Endothelial cell of umbilical vein (primary cell): Measurements from ENCODE around the gene LCLAT1. TPM values are rescaled to one million over a fixed set of nuclear protein-coding genes. Genes with fewer than 3 reads are reported as not detected.

ENCODE experiments used
- BruUV-seq: library from RNA; stranded (reverse); fragments of 400-500 nt; replicated peaks from 2 replicates; lab custom pipeline; 2021; lab: Mats Ljungman, UMichigan
- CTCF ChIA-PET: fragments of 300-600, 350-600 bp; sonication (Branson Sonifier 250); formaldehyde crosslinking; loops from one replicate; lab custom pipeline; 2021; ENCODE audit warnings: antibody characterized with exemption, inconsistent platforms; lab: Charles Lee
- POLR2A ChIA-PET: fragments of 300-600, 350-600 bp; sonication (Branson Sonifier 250); formaldehyde crosslinking; loops from one replicate; lab custom pipeline; 2021; ENCODE audit warnings: antibody characterized with exemption, inconsistent platforms; lab: Charles Lee
- DNase-seq: peaks from one replicate; pipeline ENCODE4 v3.0.0-alpha.2; 2011; ENCODE audit warnings: low read depth, low spot score
- FAIRE-seq: peaks from 2 replicates; lab custom pipeline; 2011; peaks lifted over from hg19 to GRCh38; lab: Jason Lieb, UNC
- H2AFZ ChIP-seq: 2 replicates; pipeline ENCODE4 v1.6.0; 2012; ENCODE audit warnings: low read depth, low read length, control low read depth, inconsistent platforms
- H3K27ac ChIP-seq: 2 replicates; pipeline ENCODE4 v1.5.1; 2011; ENCODE audit warnings: low read depth, mild to moderate bottlenecking, control low read depth, low read length, moderate library complexity; ENCODE audit not compliant: insufficient read depth
- H3K27me3 ChIP-seq, 2 experiments: 2 replicates each; pipeline versions ENCODE4 v1.6.0 to v1.6.1; 2011; ENCODE audit warnings: low read length in 2 of 2, mixed read lengths in 1 of 2; ENCODE audit not compliant: control insufficient read depth in 2 of 2, insufficient read depth in 2 of 2
- H3K36me3 ChIP-seq, 2 experiments: 2 replicates in 1 of 2; 3 replicates in 1 of 2; pipeline ENCODE4 v1.5.1; 2011; ENCODE audit warnings: low read length in 2 of 2, mild to moderate bottlenecking in 1 of 2, moderate library complexity in 1 of 2; ENCODE audit not compliant: control insufficient read depth in 2 of 2, insufficient read depth in 2 of 2; ENCODE audit errors: extremely low read depth in 1 of 2
- H3K4me1 ChIP-seq: 3 replicates; pipeline ENCODE4 v1.5.1; 2011; ENCODE audit warnings: mild to moderate bottlenecking, low read length; ENCODE audit not compliant: control insufficient read depth, insufficient read depth; ENCODE audit errors: extremely low read depth
- H3K4me2 ChIP-seq: 2 replicates; pipeline ENCODE4 v1.6.1; 2011; ENCODE audit warnings: low read length, control low read depth, mixed read lengths; ENCODE audit not compliant: insufficient read depth
- H3K4me3 ChIP-seq, 3 experiments: fragments of 200-600 bp in 1 of 3; sonication (generic), shearing (Covaris generic) in 1 of 3; replicated peaks in 1 of 3; 2 replicates each; pipeline ENCODE4 v1.5.1; 2011 to 2016; ENCODE audit warnings: control low read depth in 3 of 3, low read length in 3 of 3, mild to moderate bottlenecking in 2 of 3, inconsistent platforms in 1 of 3, low read depth in 1 of 3, moderate library complexity in 1 of 3; ENCODE audit not compliant: insufficient read depth in 1 of 3
- H3K79me2 ChIP-seq: 2 replicates; pipeline ENCODE4 v1.6.0; 2012; ENCODE audit warnings: low read length, inconsistent platforms; ENCODE audit not compliant: control insufficient read depth, insufficient read depth
- H3K9ac ChIP-seq: replicated peaks from 2 replicates; pipeline ENCODE3; 2011; ENCODE audit warnings: low read length, control low read depth; ENCODE audit not compliant: insufficient read depth; ENCODE audit errors: extremely low read depth
- H3K9me1 ChIP-seq: replicated peaks from 3 replicates; pipeline ENCODE4 v1.6.0; 2011; ENCODE audit warnings: mild to moderate bottlenecking, low read length; ENCODE audit not compliant: control insufficient read depth, insufficient read depth; ENCODE audit errors: extremely low read depth
- H3K9me3 ChIP-seq: replicated peaks from 2 replicates; pipeline ENCODE4 v1.5.1; 2012; ENCODE audit warnings: low read length, inconsistent platforms; ENCODE audit not compliant: control insufficient read depth, insufficient read depth
- H4K20me1 ChIP-seq: replicated peaks from 2 replicates; pipeline ENCODE3; 2011; ENCODE audit warnings: mild to moderate bottlenecking, low read length; ENCODE audit not compliant: control insufficient read depth, insufficient read depth; ENCODE audit errors: extremely low read depth
- CTCF ChIP-seq, 2 donors: IDR thresholded peaks; 1 replicate in 1 of 2; 2 replicates in 1 of 2; pipeline ENCODE4 v1.5.1; 2011; ENCODE audit warnings: low read length in 2 of 2, mild to moderate bottlenecking in 2 of 2, moderate library complexity in 2 of 2, control low read depth in 1 of 2, inconsistent platforms in 1 of 2, low read depth in 1 of 2; ENCODE audit not compliant: insufficient read depth in 1 of 2; ENCODE audit errors: extremely low read depth in 1 of 2
- EZH2 ChIP-seq: IDR thresholded peaks from 2 replicates; pipeline ENCODE4 v1.6.1; 2012; ENCODE audit warnings: borderline replicate concordance, low read depth, mild to moderate bottlenecking, moderate library complexity, low read length, inconsistent platforms; ENCODE audit not compliant: severe bottlenecking
- FOS ChIP-seq: IDR thresholded peaks from 2 replicates; pipeline ENCODE4 v1.6.1; 2011; ENCODE audit warnings: mild to moderate bottlenecking, low read length, moderate library complexity, borderline replicate concordance; ENCODE audit not compliant: insufficient read depth
- JUN ChIP-seq: IDR thresholded peaks from 2 replicates; pipeline ENCODE4 v1.6.1; 2011; ENCODE audit warnings: borderline replicate concordance, low read depth; ENCODE audit not compliant: insufficient read length, insufficient read depth
- MAX ChIP-seq: IDR thresholded peaks from 2 replicates; pipeline ENCODE4 v1.6.1; 2011; ENCODE audit not compliant: insufficient read depth, insufficient read length
- MYC ChIP-seq: IDR thresholded peaks from one replicate; pipeline ENCODE4 v1.6.1; 2011; ENCODE audit warnings: mild to moderate bottlenecking, low read depth, low read length
- POLR2A ChIP-seq: IDR thresholded peaks from 2 replicates; pipeline ENCODE4 v1.6.1; 2012; ENCODE audit warnings: low read depth, mild to moderate bottlenecking, control low read depth, low read length
- POLR2AphosphoS5 ChIP-seq: IDR thresholded peaks from 2 replicates; pipeline ENCODE4 v1.6.1; 2012; ENCODE audit warnings: low read depth, mild to moderate bottlenecking, control low read depth, low read length, moderate library complexity; ENCODE audit not compliant: insufficient read depth
- dilution Hi-C: fragments of 300-500 bp; cut with MboI; formaldehyde crosslinking; loops from one replicate; pipeline ENCODE4 v1.15.0; 2019; ENCODE audit warnings: low sequenced_read_pairs; ENCODE audit not compliant: extremely low pct_ligation_motif_present
- intact Hi-C: fragments of 100-400 bp; cut with micrococcal nuclease; formaldehyde crosslinking; loops from one replicate; pipeline ENCODE4 v1.10.0; 2022
- polyA plus RNA-seq, 4 experiments: library from polyadenylated mRNA; depleted of rRNA in 3 of 4; stranded (reverse) in 3 of 4; unstranded in 1 of 4; fragments of >200 nt; gene quantifications; 2 replicates each; pipeline versions ENCODE4 v1.2.1 to v1.2.3, GENCODE V29; 2011 to 2012; ENCODE audit warnings: missing spikeins in 1 of 4
- total RNA-seq: library from RNA; stranded (reverse); gene quantifications from 2 replicates; pipeline ENCODE4 v1.2.3, GENCODE V29; 2021

The LCLAT1 gene
- total and polyA plus RNA-seq, 2 donors (not counting 3 experiments of a cell fraction or from before 2014, with no cell fraction given) = 6.1 to 20.8 TPM

- FAIRE-seq (peak; percentile 26), DNase-seq (no peak)
- no peaks in the 10 kb centered on the region for H3K4me1 ChIP-seq
- H3K27me3 ChIP-seq = no peaks in the 10 kb centered on the region
- no peak overlapping the region for H3K4me2 ChIP-seq
- H3K9me3 ChIP-seq = no peaks in the 10 kb centered on the region
- no peaks in the 10 kb centered on the region for H3K9me1 ChIP-seq
- CTCF ChIA-PET = no interaction called here
- H3K9ac ChIP-seq = no peak overlapping the region
- peaks cover 6% of the 10 kb centered on the region for H3K79me2 ChIP-seq
- TF ChIP-seq JUN = no peak
- no peak for TF ChIP-seq POLR2AphosphoS5
- TF ChIP-seq MAX = no peak
- no peak for TF ChIP-seq FOS
- no peak for TF ChIP-seq MYC
- TF ChIP-seq EZH2 = no peak
- no peak for TF ChIP-seq POLR2A
- no peak for TF ChIP-seq CTCF (IDR thresholded peaks at IDR 0.05; ENCODE audit: extremely low read depth in 1 of 2, insufficient read depth in 1 of 2, low read depth in 1 of 2, low read length in 2 of 2)
- no peak overlapping the region for H3K4me3 ChIP-seq
- BruUV-seq = no TSS peak
- H2AFZ ChIP-seq = no peak overlapping the region
- dilution Hi-C loops = no loop called here
- no peaks in the 10 kb centered on the region for H4K20me1 ChIP-seq
- intact Hi-C loops = no loop called here
- no peak overlapping the region for H3K27ac ChIP-seq
- POLR2A ChIA-PET = no interaction called here
- H3K36me3 ChIP-seq = no peaks in the 10 kb centered on the region
Measured at GRCh38 chr2:30488012-30488659, 41.1 kb downstream of the LCLAT1 start.
